Measurements from ENCODE around the gene PRMT3. TPM values are rescaled to one million over a fixed set of nuclear protein-coding genes. Genes with fewer than 3 reads are reported as not detected.
A peak's percentile ranks its signal among the peaks of the same experiment; 100 is the strongest.
"Not testable (repeated sequence)": the region's sequence is repeated elsewhere in the genome, so short reads cannot be mapped to it uniquely, and the experiment has no call there.

The PRMT3 gene
- total RNA-seq, 1 donor from 2014 or later = 17.7 TPM

GRCh38 chr11:20363149-20363499 lies 24.4 kb upstream of the PRMT3 start:
- intact Hi-C loops (cut with DNase I) = no loop called here
- TF ChIP-seq POLR2A (IDR thresholded peaks at IDR 0.05) = no peak
- no peak for TF ChIP-seq POLR2AphosphoS5 (IDR thresholded peaks at IDR 0.05; ENCODE audit: insufficient read depth in 1 of 2, low read depth in 1 of 2)
- TF ChIP-seq CTCF (IDR thresholded peaks at IDR 0.05) = no peak
- peaks cover 34% of the 10 kb centered on the region for H3K4me1 ChIP-seq
- no peaks in the 10 kb centered on the region for H3K27me3 ChIP-seq
- peak overlapping the region; percentile 82 to 99 for H3K4me3 ChIP-seq
- no peaks in the 10 kb centered on the region for H3K9me3 ChIP-seq
- no peaks in the 10 kb centered on the region for H3K36me3 ChIP-seq
- no peak for DNase-seq (ENCODE audit: extremely low spot score in 2 of 2)
- peak overlapping the region; percentile 90 for H3K27ac ChIP-seq

GRCh38 chr11:20363500-20364340 lies 23.8 kb upstream of the PRMT3 start, which contains the start of gene HTATIP2:
Gene HTATIP2 (plus strand): TSS chr11:20363714. CDS start chr11:20364238, 524 bp downstream.
- no peak for DNase-seq (ENCODE audit: extremely low spot score in 2 of 2)

GRCh38 chr11:20364341-20364792 lies 23.1 kb upstream of the PRMT3 start:
- Histone ChIP-seq H3K27ac (peak overlapping the region; percentile 90), H3K36me3 (no peaks in the 10 kb centered on the region), H3K27me3 (no peaks in the 10 kb centered on the region), H3K4me3 (peak overlapping the region; percentile 82 to 99), H3K9me3 (no peaks in the 10 kb centered on the region), H3K4me1 (peaks cover 39% of the 10 kb centered on the region)
- TF ChIP-seq POLR2AphosphoS5 (IDR thresholded peaks at IDR 0.05; ENCODE audit: insufficient read depth in 1 of 2, low read depth in 1 of 2) (no peak), POLR2A (IDR thresholded peaks at IDR 0.05) (no peak), CTCF (IDR thresholded peaks at IDR 0.05) (no peak)
- intact Hi-C loops (cut with DNase I) = no loop called here
- no peak for DNase-seq (ENCODE audit: extremely low spot score in 2 of 2)

More at GRCh38 chr11:20363500-20364340, 23.8 kb upstream of the PRMT3 start, which contains the start of gene HTATIP2:
- H3K4me3 ChIP-seq = peak within 1 kb of the TSS; percentile 82 to 99
- TF ChIP-seq CTCF (IDR thresholded peaks at IDR 0.05) = no peak
- peak; percentile 68 to 72 for TF ChIP-seq POLR2AphosphoS5 (IDR thresholded peaks at IDR 0.05; ENCODE audit: insufficient read depth in 1 of 2, low read depth in 1 of 2)
- peak in 1 of 2 donors; percentile 47 for TF ChIP-seq POLR2A (IDR thresholded peaks at IDR 0.05)
- no peaks in the 10 kb centered on the region for H3K36me3 ChIP-seq
- peak within 1 kb of the TSS; percentile 90 for H3K27ac ChIP-seq
- intact Hi-C loops (cut with DNase I) = no loop called here
- peaks cover 39% of the 10 kb centered on the region for H3K4me1 ChIP-seq
- H3K9me3 ChIP-seq = no peaks in the 10 kb centered on the region
- no peaks in the 10 kb centered on the region for H3K27me3 ChIP-seq

- DNase-seq (ENCODE audit: extremely low spot score in 2 of 2); H3K9me3 ChIP-seq: not testable (repeated sequence)
- peaks cover 39% of the 10 kb centered on the region for H3K4me1 ChIP-seq
These were observed 22.1 kb upstream of the PRMT3 start for GRCh38 chr11:20365465-20365864.

GRCh38 chr11:20367313-20367948 lies 20.1 kb upstream of the PRMT3 start:
- Histone ChIP-seq H3K27me3 (no peaks in the 10 kb centered on the region), H3K9me3 (no peaks in the 10 kb centered on the region), H3K27ac (peak overlapping the region; percentile 79), H3K36me3 (no peaks in the 10 kb centered on the region), H3K4me1 (peaks cover 39% of the 10 kb centered on the region), H3K4me3 (peak overlapping the region in 1 of 2 donors; percentile 21)
- intact Hi-C loops (cut with DNase I) = loop anchor here (5.0 kb wide), 1 partner anchor 400 kb away; no protein-coding TSS in a partner anchor
- TF ChIP-seq POLR2AphosphoS5 (IDR thresholded peaks at IDR 0.05; ENCODE audit: insufficient read depth in 1 of 2, low read depth in 1 of 2) (peak; percentile 55 to 93), CTCF (IDR thresholded peaks at IDR 0.05) (no peak)
- DNase-seq (ENCODE audit: extremely low spot score in 2 of 2) = no peak

More at GRCh38 chr11:20365465-20365864, 22.1 kb upstream of the PRMT3 start:
- intact Hi-C loops (cut with DNase I) = loop anchor here (5.0 kb wide), 1 partner anchor 398 kb away; no protein-coding TSS in a partner anchor
- H3K27me3 ChIP-seq, H3K27ac ChIP-seq, H3K4me3 ChIP-seq, H3K36me3 ChIP-seq: not testable (repeated sequence)
